ENCODE measurements around the gene CDC42SE2.
"Not testable (repeated sequence)": the region's sequence is repeated elsewhere in the genome, so short reads cannot be mapped to it uniquely, and the experiment has no call there.

CDC42SE2 gene

GRCh38 chr5:131277875-131278740 lies 14.3 kb downstream of the CDC42SE2 start:
- DNase-seq (ENCODE audit: low spot score): no peak

- DNase-seq (ENCODE audit: low spot score): not testable (repeated sequence)
Measured at GRCh38 chr5:131278741-131279124, 14.9 kb downstream of the CDC42SE2 start.

GRCh38 chr5:131279204-131279603 lies 15.4 kb downstream of the CDC42SE2 start:
- no peak for DNase-seq (ENCODE audit: low spot score)

GRCh38 chr5:131280417-131280816 lies 16.6 kb downstream of the CDC42SE2 start:
- no peak for DNase-seq (ENCODE audit: low spot score)

- no peak for DNase-seq (ENCODE audit: low spot score)
Measured at GRCh38 chr5:131281133-131281867, 17.4 kb downstream of the CDC42SE2 start.

GRCh38 chr5:131281868-131282234 lies 18.0 kb downstream of the CDC42SE2 start:
- no peak for DNase-seq (ENCODE audit: low spot score)

GRCh38 chr5:131282235-131282634 lies 18.4 kb downstream of the CDC42SE2 start:
- DNase-seq (ENCODE audit: low spot score): no peak

- no peak for DNase-seq (ENCODE audit: low spot score)
Measured at GRCh38 chr5:131285703-131286399, 22.0 kb downstream of the CDC42SE2 start.

- no peak for DNase-seq (ENCODE audit: low spot score)
Measured at GRCh38 chr5:131286400-131286715, 22.5 kb downstream of the CDC42SE2 start.

GRCh38 chr5:131288328-131288727 lies 24.5 kb downstream of the CDC42SE2 start:
- no peak for DNase-seq (ENCODE audit: low spot score)

GRCh38 chr5:131289738-131290137 lies 25.9 kb downstream of the CDC42SE2 start:
- no peak for DNase-seq (ENCODE audit: low spot score)

- DNase-seq (ENCODE audit: low spot score): no peak
Measured at GRCh38 chr5:131296213-131296672, 32.4 kb downstream of the CDC42SE2 start.

GRCh38 chr5:131297886-131298285 lies 34.0 kb downstream of the CDC42SE2 start:
- DNase-seq (ENCODE audit: low spot score): no peak

- no peak for DNase-seq (ENCODE audit: low spot score)
Measured at GRCh38 chr5:131299465-131299864, 35.6 kb downstream of the CDC42SE2 start.

- DNase-seq (ENCODE audit: low spot score): no peak
Measured at GRCh38 chr5:131302506-131302905, 38.7 kb downstream of the CDC42SE2 start.

- DNase-seq (ENCODE audit: low spot score): no peak
Measured at GRCh38 chr5:131303537-131303936, 39.7 kb downstream of the CDC42SE2 start.

GRCh38 chr5:131304414-131304813 lies 40.6 kb downstream of the CDC42SE2 start:
- DNase-seq (ENCODE audit: low spot score): no peak

- DNase-seq (ENCODE audit: low spot score): no peak
Measured at GRCh38 chr5:131305138-131305689, 41.4 kb downstream of the CDC42SE2 start.

- DNase-seq (ENCODE audit: low spot score): no peak
Measured at GRCh38 chr5:131305906-131306305, 42.1 kb downstream of the CDC42SE2 start.

GRCh38 chr5:131312235-131312772 lies 48.5 kb downstream of the CDC42SE2 start:
- DNase-seq (ENCODE audit: low spot score): not testable (repeated sequence)

- no peak for DNase-seq (ENCODE audit: low spot score)
Measured at GRCh38 chr5:131316026-131316425, 52.2 kb downstream of the CDC42SE2 start.

GRCh38 chr5:131316822-131317221 lies 53.0 kb downstream of the CDC42SE2 start:
- no peak for DNase-seq (ENCODE audit: low spot score)

Data from RKO (cell line).